Activated CD4-positive, alpha-beta T cell treated with anti-CD3 and anti-CD28 coated beads, Interleukin-2, Interleukin-4, amounts not matched to agents 100 ng/mL and 50 ng/mL, durations not matched to agents 16 hours and 8 hours (primary cell): ENCODE results near the gene SSTR5.

Experiments used
- DNase-seq: peaks from one replicate; pipeline ENCODE4 v3.0.0-alpha.2; 2020; ENCODE audit warnings: low spot score

Gene SSTR5

GRCh38 chr16:1125471-1125870 is 52.9 kb downstream of the SSTR5 start:
- no peak for DNase-seq

GRCh38 chr16:1126044-1126443 is 53.5 kb downstream of the SSTR5 start:
- DNase-seq = no peak

- DNase-seq = no peak
These were observed 54.0 kb downstream of the SSTR5 start for GRCh38 chr16:1126586-1126985.

- no peak for DNase-seq
These were observed 54.6 kb downstream of the SSTR5 start for GRCh38 chr16:1127101-1127500.

- no peak for DNase-seq
These were observed 55.6 kb downstream of the SSTR5 start for GRCh38 chr16:1127971-1128715.

- no peak for DNase-seq
These were observed 56.8 kb downstream of the SSTR5 start for GRCh38 chr16:1129106-1129960.

- no peak for DNase-seq
These were observed 57.8 kb downstream of the SSTR5 start for GRCh38 chr16:1130382-1130781.
